Hepatocyte (in vitro differentiated cells): Measurements from ENCODE around the gene PPFIA2.

Experiments
- CTCF ChIP-seq: fragments of 200-600 bp; sonication (generic); IDR thresholded peaks from 2 replicates; pipeline ENCODE4 v1.5.1; 2016; ENCODE audit warnings: antibody characterized with exemption, mild to moderate bottlenecking; ENCODE audit not compliant: poor library complexity
- EZH2phosphoT487 ChIP-seq: fragments of 200-600 bp; sonication (generic); IDR thresholded peaks from one replicate; pipeline ENCODE4 v1.6.1; 2018; ENCODE audit warnings: antibody characterized with exemption, mild to moderate bottlenecking, low read depth, moderate library complexity; ENCODE audit not compliant: unreplicated experiment, severe bottlenecking

GRCh38 chr12:81626406-81626805, 132.7 kb downstream of the PPFIA2 start:
- TF ChIP-seq CTCF: no peak
- TF ChIP-seq EZH2phosphoT487: no peak
